ENCODE results near the gene SYNGR2. TPM values are rescaled to one million over a fixed set of nuclear protein-coding genes. Genes with fewer than 3 reads are reported as not detected.

The SYNGR2 gene
- total RNA-seq, 4 donors from 2014 or later = 47.9 to 83.8 (median 70.7) TPM

DNA sequence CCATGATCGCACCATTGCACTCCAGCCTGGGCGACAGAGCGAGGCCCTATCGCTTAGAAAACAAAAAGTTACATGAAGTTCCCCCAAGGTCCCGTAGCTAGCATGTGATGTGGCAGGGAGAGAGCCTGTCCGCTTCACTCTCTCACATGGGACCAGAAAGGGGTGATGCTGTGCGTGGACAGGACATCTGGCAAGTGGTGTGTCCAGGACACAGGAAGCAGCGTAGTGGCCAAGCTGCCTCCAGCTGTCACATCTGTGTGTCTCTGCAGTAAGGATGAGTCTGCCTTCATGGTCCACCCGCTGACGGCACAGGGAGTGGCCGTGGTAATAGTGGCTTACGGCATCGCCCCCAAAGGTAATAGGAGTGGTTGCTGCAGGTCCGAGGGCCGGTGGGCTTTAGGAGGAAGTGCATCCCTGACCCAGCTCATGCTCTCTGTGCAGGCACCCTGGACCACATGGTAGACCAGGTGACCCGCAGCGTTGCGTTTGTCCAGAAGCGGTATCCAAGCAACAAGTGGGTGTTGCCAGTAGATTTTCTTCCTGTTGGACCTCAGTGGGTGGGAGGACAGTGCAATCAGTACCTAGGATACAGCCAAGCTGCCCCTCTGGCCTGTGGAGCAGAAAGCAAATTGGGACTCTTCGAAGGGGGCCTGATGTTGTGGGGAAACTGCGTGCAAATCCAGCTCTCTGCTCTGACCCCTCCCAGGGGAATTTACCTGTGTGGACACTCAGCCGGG, 36.2 kb downstream of the SYNGR2 start:
- Histone ChIP-seq H3K36me3 (no peaks in the 10 kb centered on the region), H3K27ac (no peak overlapping the region), H3K4me1 (peaks cover 2 to 3% of the 10 kb centered on the region in 2 donors), H3K9me3 (no peaks in the 10 kb centered on the region), H3K27me3 (no peaks in the 10 kb centered on the region), H3K4me3 (replicated peaks in 1 of 3) (no peak overlapping the region)
- no peak for DNase-seq
- intact Hi-C loops (cut with DNase I) = no loop called here
- TF ChIP-seq, protein P1, sequence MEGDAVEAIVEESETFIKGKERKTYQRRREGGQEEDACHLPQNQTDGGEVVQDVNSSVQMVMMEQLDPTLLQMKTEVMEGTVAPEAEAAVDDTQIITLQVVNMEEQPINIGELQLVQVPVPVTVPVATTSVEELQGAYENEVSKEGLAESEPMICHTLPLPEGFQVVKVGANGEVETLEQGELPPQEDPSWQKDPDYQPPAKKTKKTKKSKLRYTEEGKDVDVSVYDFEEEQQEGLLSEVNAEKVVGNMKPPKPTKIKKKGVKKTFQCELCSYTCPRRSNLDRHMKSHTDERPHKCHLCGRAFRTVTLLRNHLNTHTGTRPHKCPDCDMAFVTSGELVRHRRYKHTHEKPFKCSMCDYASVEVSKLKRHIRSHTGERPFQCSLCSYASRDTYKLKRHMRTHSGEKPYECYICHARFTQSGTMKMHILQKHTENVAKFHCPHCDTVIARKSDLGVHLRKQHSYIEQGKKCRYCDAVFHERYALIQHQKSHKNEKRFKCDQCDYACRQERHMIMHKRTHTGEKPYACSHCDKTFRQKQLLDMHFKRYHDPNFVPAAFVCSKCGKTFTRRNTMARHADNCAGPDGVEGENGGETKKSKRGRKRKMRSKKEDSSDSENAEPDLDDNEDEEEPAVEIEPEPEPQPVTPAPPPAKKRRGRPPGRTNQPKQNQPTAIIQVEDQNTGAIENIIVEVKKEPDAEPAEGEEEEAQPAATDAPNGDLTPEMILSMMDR (IDR thresholded peaks at IDR 0.05) = no peak
- TF ChIP-seq POLR2A (IDR thresholded peaks at IDR 0.05) = no peak
- 92 to 98% methylated on average over 10 to 18 of the region's 22 CpGs for WGBS, 2 donors

DNA sequence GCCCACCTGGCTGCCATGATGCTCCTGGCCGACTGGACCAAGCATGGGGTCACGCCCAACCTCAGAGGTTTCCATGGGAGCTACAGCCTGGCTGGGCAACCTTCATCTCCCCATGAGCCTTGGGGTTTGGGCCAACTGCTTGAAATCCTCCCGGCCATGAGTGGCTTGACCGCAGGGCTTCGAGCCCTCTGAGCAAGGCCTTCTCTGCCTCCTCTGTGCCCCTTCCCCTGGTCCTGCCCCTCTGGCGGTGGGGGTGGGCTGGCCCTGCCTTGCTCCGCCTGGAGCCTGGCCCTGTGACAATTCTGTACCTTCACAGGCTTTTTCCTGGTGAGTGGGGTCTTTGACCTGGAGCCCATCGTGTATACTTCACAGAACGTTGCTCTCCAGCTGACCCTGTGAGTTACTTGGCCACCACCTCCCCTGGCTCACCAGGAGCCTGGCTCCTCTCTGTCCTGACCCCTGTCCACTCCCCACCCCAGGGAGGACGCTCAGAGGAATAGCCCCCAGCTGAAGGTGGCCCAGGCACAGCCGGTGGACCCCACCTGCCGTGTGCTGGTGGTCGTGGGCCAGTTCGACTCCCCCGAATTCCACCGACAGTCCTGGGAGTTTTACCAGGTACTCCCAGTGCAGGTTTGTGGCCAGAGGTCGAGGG, 36.9 kb downstream of the SYNGR2 start:
- Histone ChIP-seq H3K27me3 (no peaks in the 10 kb centered on the region), H3K4me1 (no peaks in the 10 kb centered on the region), H3K4me3 (replicated peaks in 1 of 3) (no peak overlapping the region), H3K36me3 (no peaks in the 10 kb centered on the region), H3K9me3 (no peaks in the 10 kb centered on the region), H3K27ac (no peak overlapping the region)
- intact Hi-C loops (cut with DNase I) = no loop called here
- no peak for TF ChIP-seq POLR2A (IDR thresholded peaks at IDR 0.05)
- TF ChIP-seq, protein P1 (IDR thresholded peaks at IDR 0.05) = no peak
- 90 to 96% methylated on average over 8 to 10 of the region's 17 CpGs for WGBS, 2 donors
- DNase-seq = no peak

DNA sequence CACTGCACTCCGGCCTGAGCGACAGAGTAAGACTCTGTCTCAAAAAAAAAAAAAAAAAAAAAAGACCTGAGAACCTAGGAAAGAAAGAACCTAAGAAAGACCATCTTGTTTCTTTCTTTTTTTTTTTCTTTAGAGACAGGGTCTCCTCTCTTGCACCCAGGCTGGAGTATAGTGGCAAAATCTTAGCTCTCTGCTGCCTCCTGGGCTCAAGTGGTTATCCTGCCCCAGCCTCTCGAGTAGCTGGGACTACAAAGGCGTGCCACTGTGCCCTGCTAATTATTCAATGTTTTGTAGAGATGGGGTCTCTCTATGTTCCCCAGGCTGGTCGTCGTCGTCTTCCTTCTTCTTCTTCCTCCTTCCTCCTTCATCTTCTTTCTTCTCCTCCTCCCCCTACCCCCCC, 37.9 kb downstream of the SYNGR2 start:
- DNase-seq = no peak
- Histone ChIP-seq H3K4me3 (replicated peaks in 1 of 3) (no peak overlapping the region), H3K4me1 (no peaks in the 10 kb centered on the region), H3K9me3 (no peaks in the 10 kb centered on the region), H3K36me3 (no peaks in the 10 kb centered on the region), H3K27me3 (no peaks in the 10 kb centered on the region), H3K27ac (no peak overlapping the region)
- WGBS, 2 donors = 75 to 76% methylated on average over 7 of the region's 7 CpGs
- intact Hi-C loops (cut with DNase I) = no loop called here
- TF ChIP-seq, protein P1 (IDR thresholded peaks at IDR 0.05) = no peak
- no peak for TF ChIP-seq POLR2A (IDR thresholded peaks at IDR 0.05)

DNA sequence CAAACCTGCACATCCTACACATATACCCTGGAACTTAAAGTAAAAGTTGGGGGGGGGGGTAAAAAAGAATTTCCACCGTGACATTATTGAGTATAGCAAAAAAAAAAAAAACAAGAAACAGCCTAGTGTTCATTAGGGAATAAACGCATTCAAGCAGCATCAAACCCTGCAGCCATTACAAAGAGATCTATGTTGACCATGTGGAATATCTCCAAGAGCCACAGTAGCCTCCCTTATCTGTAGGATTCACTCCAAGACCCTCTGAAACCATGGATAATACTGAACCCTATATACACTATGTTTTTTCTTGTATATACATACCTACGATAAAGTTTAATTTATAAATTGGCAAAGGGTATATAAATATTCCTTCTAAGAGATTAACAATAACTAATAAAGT, 40.1 kb downstream of the SYNGR2 start:
- H3K27ac ChIP-seq = no peak overlapping the region
- H3K36me3 ChIP-seq = no peaks in the 10 kb centered on the region
- intact Hi-C loops (cut with DNase I) = no loop called here
- no peaks in the 10 kb centered on the region for H3K27me3 ChIP-seq
- no peaks in the 10 kb centered on the region for H3K4me1 ChIP-seq
- TF ChIP-seq, protein P1 (IDR thresholded peaks at IDR 0.05) = no peak
- TF ChIP-seq POLR2A (IDR thresholded peaks at IDR 0.05) = no peak
- no peak for DNase-seq
- no peaks in the 10 kb centered on the region for H3K9me3 ChIP-seq
- no peak overlapping the region for H3K4me3 ChIP-seq (replicated peaks in 1 of 3)
- 82 to 85% methylated on average over 3 of the region's 3 CpGs for WGBS, 2 donors

DNA sequence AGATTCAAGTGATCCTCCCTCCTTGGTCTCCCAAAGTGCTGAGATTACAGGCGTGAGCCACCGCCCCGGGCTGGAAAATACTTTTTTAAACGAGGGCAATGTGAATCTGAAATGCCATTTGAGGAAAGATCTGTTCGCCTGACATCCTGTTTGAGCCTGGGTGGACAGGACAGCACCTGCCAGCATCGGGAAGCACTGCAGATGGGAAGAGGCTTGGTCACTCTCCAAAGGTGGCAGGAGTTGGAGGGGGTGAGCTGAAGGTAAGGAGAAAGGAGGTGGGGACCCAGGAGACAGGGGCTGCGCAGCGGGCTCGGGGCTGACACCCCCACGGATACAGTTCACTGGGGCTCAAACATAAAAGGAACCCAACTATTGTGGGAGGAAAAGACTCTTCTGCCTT, 41.7 kb downstream of the SYNGR2 start:
- Histone ChIP-seq H3K9me3 (no peaks in the 10 kb centered on the region), H3K36me3 (no peaks in the 10 kb centered on the region), H3K4me1 (peaks cover 5% of the 10 kb centered on the region in 2 donors), H3K27ac (no peak overlapping the region), H3K4me3 (replicated peaks in 1 of 3) (no peak overlapping the region), H3K27me3 (no peaks in the 10 kb centered on the region)
- DNase-seq = no peak
- intact Hi-C loops (cut with DNase I) = no loop called here
- TF ChIP-seq, protein P1 (IDR thresholded peaks at IDR 0.05) = no peak
- no peak for TF ChIP-seq POLR2A (IDR thresholded peaks at IDR 0.05)
- WGBS, 2 donors = 78 to 83% methylated on average over 10 of the region's 10 CpGs

Data from thyroid gland (tissue), 4 donors.